Smooth muscle cell (in vitro differentiated cells): Measurements from ENCODE around the gene KCP. TPM values are rescaled to one million over a fixed set of nuclear protein-coding genes. Genes with fewer than 3 reads are reported as not detected.

ENCODE experiments used
- DNase-seq: peaks from one replicate; lab custom pipeline; 2025; ENCODE audit not compliant: unreplicated experiment; lab: John Stamatoyannopoulos, UW
- H2AFZ ChIP-seq: fragments of 200-600 bp; sonication (generic); 2 replicates; pipeline ENCODE4 v1.6.0; 2016; ENCODE audit warnings: antibody characterized with exemption, low read depth, mild to moderate bottlenecking
- H3F3A ChIP-seq: fragments of 200-600 bp; sonication (generic); 2 replicates; pipeline ENCODE4 v1.6.0; 2017; ENCODE audit warnings: antibody characterized with exemption, low read depth
- H3K27ac ChIP-seq: fragments of 200-600 bp; sonication (generic); 2 replicates; pipeline ENCODE4 v1.5.1; 2016; ENCODE audit warnings: low read depth, mild to moderate bottlenecking
- H3K27me3 ChIP-seq: fragments of 200-600 bp; sonication (generic); 2 replicates; pipeline ENCODE4 v1.6.1; 2016; ENCODE audit warnings: low read depth, mild to moderate bottlenecking
- H3K36me3 ChIP-seq: fragments of 200-600 bp; sonication (generic); 2 replicates; pipeline ENCODE4 v1.5.1; 2016; ENCODE audit warnings: low read depth
- H3K4me1 ChIP-seq: fragments of 200-600 bp; sonication (generic); 2 replicates; pipeline ENCODE4 v1.5.1; 2016; ENCODE audit warnings: low read depth
- H3K4me2 ChIP-seq: fragments of 200-600 bp; sonication (generic); 2 replicates; pipeline ENCODE4 v1.6.0; 2016; ENCODE audit warnings: mild to moderate bottlenecking
- H3K4me3 ChIP-seq: fragments of 200-600 bp; sonication (generic); 2 replicates; pipeline ENCODE4 v1.5.1; 2016; ENCODE audit warnings: mild to moderate bottlenecking
- H3K79me2 ChIP-seq: fragments of 200-600 bp; sonication (generic); 2 replicates; pipeline ENCODE4 v1.6.0; 2016; ENCODE audit warnings: low read depth, mild to moderate bottlenecking
- H3K9ac ChIP-seq: fragments of 200-600 bp; sonication (generic); 2 replicates; pipeline ENCODE4 v1.6.0; 2016; ENCODE audit warnings: low read depth
- H3K9me3 ChIP-seq: fragments of 200-600 bp; sonication (generic); replicated peaks from 2 replicates; pipeline ENCODE4 v1.5.1; 2016; ENCODE audit warnings: low read depth
- H4K20me1 ChIP-seq: fragments of 200-600 bp; sonication (generic); 2 replicates; pipeline ENCODE4 v1.6.0; 2016; ENCODE audit warnings: low read depth
- WGBS: methylation state at CpG from one replicate; pipeline ENCODE4 v1.1.7; 2016; ENCODE audit warnings: low lambda C conversion rate; 5-methylcytosine and 5-hydroxymethylcytosine counted together
- polyA plus RNA-seq: library from polyadenylated mRNA; unstranded; fragments of >200 nt; fragmentation: Nextera tagmentation; extraction: Ambion mirVana; gene quantifications from 2 replicates; pipeline ENCODE4 v1.2.1, GENCODE V29; 2016
- total RNA-seq: library from RNA; depleted of rRNA; stranded (reverse); fragments of >200 nt; gene quantifications from 2 replicates; pipeline ENCODE4 v1.2.3, GENCODE V29; 2014
- TF ChIP-seq, protein P1 (sequence below): fragments of 200-600 bp; sonication (generic); IDR thresholded peaks from 2 replicates; pipeline ENCODE4 v1.5.1; 2017; ENCODE audit warnings: borderline replicate concordance, mild to moderate bottlenecking, antibody characterized with exemption; ENCODE audit not compliant: insufficient read depth, poor library complexity, severe bottlenecking

The KCP gene
- total and polyA plus RNA-seq, 2 experiments from 2014 or later = 0.99 to 4.5 TPM

GRCh38 chr7:128894101-128894440 lies 16.4 kb downstream of the KCP start:
- Histone ChIP-seq H3K9me3 (no peaks in the 10 kb centered on the region), H3K27ac (no peak overlapping the region), H3F3A (no peaks in the 10 kb centered on the region), H3K4me2 (no peak overlapping the region), H3K36me3 (no peaks in the 10 kb centered on the region), H4K20me1 (no peaks in the 10 kb centered on the region), H3K79me2 (no peaks in the 10 kb centered on the region), H3K27me3 (no peaks in the 10 kb centered on the region), H3K4me3 (no peak overlapping the region), H3K9ac (no peak overlapping the region), H3K4me1 (no peaks in the 10 kb centered on the region), H2AFZ (no peak overlapping the region)
- TF ChIP-seq, protein P1, sequence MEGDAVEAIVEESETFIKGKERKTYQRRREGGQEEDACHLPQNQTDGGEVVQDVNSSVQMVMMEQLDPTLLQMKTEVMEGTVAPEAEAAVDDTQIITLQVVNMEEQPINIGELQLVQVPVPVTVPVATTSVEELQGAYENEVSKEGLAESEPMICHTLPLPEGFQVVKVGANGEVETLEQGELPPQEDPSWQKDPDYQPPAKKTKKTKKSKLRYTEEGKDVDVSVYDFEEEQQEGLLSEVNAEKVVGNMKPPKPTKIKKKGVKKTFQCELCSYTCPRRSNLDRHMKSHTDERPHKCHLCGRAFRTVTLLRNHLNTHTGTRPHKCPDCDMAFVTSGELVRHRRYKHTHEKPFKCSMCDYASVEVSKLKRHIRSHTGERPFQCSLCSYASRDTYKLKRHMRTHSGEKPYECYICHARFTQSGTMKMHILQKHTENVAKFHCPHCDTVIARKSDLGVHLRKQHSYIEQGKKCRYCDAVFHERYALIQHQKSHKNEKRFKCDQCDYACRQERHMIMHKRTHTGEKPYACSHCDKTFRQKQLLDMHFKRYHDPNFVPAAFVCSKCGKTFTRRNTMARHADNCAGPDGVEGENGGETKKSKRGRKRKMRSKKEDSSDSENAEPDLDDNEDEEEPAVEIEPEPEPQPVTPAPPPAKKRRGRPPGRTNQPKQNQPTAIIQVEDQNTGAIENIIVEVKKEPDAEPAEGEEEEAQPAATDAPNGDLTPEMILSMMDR = no peak
- DNase-seq = no peak
- 98% methylated on average over 6 of the region's 6 CpGs for WGBS

DNA sequence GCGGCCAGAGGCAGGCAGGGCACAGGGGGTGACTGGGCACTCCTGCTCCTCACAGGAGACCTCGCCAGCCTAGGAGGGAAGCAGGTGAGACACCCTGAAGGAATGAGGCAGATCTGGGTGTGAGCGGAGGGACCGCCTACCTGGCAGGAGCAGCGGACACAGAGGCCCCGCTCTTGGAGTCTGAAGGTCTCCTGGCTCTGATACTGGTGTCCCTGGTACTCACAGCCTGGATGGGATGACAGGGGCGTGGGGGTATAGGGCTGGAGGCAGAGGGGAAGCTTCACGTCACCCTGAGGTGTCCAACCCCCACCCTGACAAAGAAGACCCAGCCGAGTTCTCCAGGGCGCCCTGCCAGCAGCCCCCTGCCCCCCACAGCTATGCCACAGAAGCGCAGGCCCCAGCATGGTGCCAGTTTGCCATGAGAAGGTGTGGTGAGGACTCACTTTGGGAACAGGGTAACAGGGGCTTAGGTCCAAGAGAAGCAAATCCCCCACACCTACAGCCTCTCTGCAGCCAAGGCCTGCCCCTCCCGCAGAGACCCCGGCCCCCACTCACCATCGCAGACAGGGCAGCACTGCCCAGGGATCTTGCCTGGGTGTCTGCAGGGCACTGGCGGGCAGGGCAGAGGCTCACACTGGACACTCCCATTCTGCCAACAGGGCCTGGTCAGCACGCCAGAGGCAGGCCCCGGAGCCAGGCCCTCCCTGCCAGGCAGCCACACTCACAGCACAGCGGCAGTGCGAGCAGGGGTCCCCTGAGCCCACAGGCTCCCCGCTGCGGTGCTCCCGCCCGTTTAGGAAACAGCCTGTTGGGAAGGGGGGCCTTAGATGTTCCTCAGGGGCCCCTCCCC lies 17.0 kb downstream of the KCP start:
- Histone ChIP-seq H3K36me3 (no peaks in the 10 kb centered on the region), H3K4me1 (no peaks in the 10 kb centered on the region), H3K9me3 (no peaks in the 10 kb centered on the region), H4K20me1 (no peaks in the 10 kb centered on the region), H3K4me2 (no peak overlapping the region), H3K9ac (no peak overlapping the region), H3K4me3 (no peak overlapping the region), H3K79me2 (no peaks in the 10 kb centered on the region), H3K27ac (no peak overlapping the region), H3K27me3 (no peaks in the 10 kb centered on the region), H2AFZ (no peak overlapping the region), H3F3A (no peaks in the 10 kb centered on the region)
- WGBS = 96% methylated on average over 23 of the region's 23 CpGs
- DNase-seq = no peak
- TF ChIP-seq, protein P1 = no peak

- H3K4me1 ChIP-seq = no peaks in the 10 kb centered on the region
- H4K20me1 ChIP-seq = no peaks in the 10 kb centered on the region
- no peaks in the 10 kb centered on the region for H3K36me3 ChIP-seq
- 97% methylated on average over 13 of the region's 13 CpGs for WGBS
- no peak overlapping the region for H3K4me3 ChIP-seq
- no peak overlapping the region for H2AFZ ChIP-seq
- H3K4me2 ChIP-seq = no peak overlapping the region
- H3K79me2 ChIP-seq = no peaks in the 10 kb centered on the region
- H3F3A ChIP-seq = no peaks in the 10 kb centered on the region
- H3K9me3 ChIP-seq = no peaks in the 10 kb centered on the region
- no peaks in the 10 kb centered on the region for H3K27me3 ChIP-seq
- DNase-seq = no peak
- no peak overlapping the region for H3K27ac ChIP-seq
- TF ChIP-seq, protein P1 = no peak
- no peak overlapping the region for H3K9ac ChIP-seq
Measured at GRCh38 chr7:128892521-128893250, 17.8 kb downstream of the KCP start.

DNA sequence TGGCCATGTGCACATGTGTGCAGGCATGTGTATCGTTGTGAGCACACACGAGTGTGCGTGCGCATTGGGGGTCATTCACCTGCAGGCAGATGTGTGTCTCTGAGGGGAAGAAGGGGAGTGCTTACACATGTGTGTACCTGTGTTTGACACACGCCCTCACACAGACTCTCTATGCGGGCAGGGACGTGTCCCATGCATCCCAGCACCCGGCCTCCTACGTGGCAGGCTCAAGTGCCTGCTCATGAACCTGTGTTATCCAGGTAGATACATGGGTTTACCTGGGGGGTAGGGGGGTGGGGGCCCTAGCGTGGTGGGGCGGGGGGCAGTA lies 18.6 kb downstream of the KCP start:
- DNase-seq = no peak
- Histone ChIP-seq H3K27ac (no peak overlapping the region), H3K79me2 (no peaks in the 10 kb centered on the region), H3K27me3 (no peaks in the 10 kb centered on the region), H3K4me3 (no peak overlapping the region), H3K4me2 (no peak overlapping the region), H3K36me3 (no peaks in the 10 kb centered on the region), H4K20me1 (no peaks in the 10 kb centered on the region), H3K9ac (no peak overlapping the region), H3K9me3 (no peaks in the 10 kb centered on the region), H2AFZ (no peak overlapping the region), H3K4me1 (no peaks in the 10 kb centered on the region), H3F3A (no peaks in the 10 kb centered on the region)
- TF ChIP-seq, protein P1 = no peak
- WGBS = 91% methylated on average over 11 of the region's 11 CpGs
